Measurements from ENCODE around the gene ADPRH.
"Not testable (repeated sequence)": the region's sequence is repeated elsewhere in the genome, so short reads cannot be mapped to it uniquely, and the experiment has no call there.

Gene ADPRH

GRCh38 chr3:119579366-119580066 is at the start of gene ADPRH:
ADPRH (plus strand) TSS chr3:119579492; CDS start chr3:119582170, 2,678 bp downstream.
- peak; percentile 96 for DNase-seq

- DNase-seq = no peak
These were observed 49.4 kb upstream of the ADPRH start for GRCh38 chr3:119529883-119530282.

GRCh38 chr3:119530456-119530855 is 48.8 kb upstream of the ADPRH start:
- DNase-seq = no peak

DNA sequence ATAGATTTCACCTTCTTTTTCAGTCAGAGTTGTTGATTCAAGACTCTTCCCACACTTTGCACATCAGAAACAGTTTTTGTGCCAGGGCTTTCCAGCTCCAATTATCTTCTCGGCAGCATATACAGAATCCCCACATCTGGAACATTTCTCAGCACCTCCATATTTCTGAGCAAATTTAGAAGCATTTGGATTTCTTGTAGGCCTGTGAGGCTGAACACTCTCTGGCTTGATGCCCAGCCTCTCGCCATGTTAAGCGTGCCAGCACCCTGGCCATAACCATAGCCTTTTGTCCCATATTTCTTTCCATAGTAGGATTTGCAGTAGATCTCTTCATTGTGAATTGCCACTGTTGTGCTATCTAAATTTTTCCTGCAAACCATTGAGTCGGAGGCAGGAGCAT is 48.1 kb upstream of the ADPRH start:
- DNase-seq = no peak

DNA sequence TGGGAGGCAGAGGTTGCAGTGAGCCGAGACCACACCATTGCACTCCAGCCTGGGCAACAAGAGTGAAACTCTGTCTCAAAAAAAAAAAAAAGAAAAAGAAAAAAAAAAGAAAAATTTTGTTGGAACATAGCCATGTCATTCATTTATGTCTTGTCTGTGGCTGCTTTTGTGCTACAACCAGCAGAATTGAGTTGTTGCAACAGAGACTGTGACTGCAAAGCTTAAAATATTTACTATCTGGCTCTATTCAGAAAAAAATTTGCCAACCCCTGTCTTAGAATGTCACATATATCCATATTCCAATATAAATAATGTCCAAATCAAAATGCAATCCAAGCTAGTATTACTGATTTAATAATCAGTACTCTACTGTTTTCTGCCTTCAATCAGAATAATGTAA is 45.0 kb upstream of the ADPRH start:
- DNase-seq = no peak

GRCh38 chr3:119536757-119537156 is 42.5 kb upstream of the ADPRH start:
- DNase-seq = no peak

GRCh38 chr3:119538772-119539171 is 40.5 kb upstream of the ADPRH start:
- no peak for DNase-seq

DNA sequence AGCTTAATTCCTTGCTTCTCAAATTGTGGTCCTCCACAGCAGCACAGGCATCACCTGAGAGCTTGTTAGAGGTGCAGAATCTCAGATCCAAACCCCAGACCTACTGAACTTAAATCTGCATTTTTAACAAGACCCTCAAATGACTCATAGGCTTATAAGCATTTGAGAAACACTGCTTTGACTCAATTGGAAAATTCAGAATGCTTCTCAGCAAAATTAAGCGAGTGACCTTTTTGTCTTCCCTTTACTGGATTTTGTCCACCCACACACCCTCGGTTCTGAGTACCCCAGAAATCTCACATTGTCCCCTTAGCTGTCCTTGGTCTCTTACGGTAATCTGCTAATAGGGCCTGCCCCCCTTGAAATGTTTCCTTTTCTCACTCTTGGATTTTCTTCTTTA is 37.7 kb upstream of the ADPRH start:
- DNase-seq = no peak

DNA sequence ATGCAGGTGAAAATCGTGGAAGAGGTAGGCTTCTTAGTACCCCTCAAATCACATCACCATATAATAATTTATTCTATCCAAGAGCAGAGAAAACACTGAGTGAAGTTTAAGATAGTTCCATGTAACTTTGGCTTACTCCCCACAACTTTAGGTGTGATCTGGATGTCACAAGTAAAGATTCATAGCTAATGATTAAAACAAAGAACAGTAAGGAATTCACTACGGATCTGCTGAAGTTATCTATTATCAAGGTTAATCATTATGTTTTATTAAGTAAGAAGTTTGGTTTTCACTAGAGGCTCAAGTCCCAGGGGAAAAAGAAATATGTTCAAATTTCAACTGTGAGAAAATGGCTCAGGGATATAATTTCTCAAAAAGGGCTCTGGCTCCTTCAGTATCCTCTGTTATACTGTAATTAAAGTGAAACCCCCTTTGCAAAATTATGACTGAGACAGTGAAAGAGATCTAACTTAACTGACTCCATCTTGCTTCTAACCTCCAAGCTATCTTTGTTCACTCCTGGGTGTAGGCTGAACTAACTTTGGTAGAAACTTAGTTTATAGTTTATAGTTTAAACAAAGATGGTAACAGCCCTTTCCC is 37.0 kb upstream of the ADPRH start:
- no peak for DNase-seq

- DNase-seq = no peak
These were observed 36.1 kb upstream of the ADPRH start for GRCh38 chr3:119543147-119543546.

- peak; percentile 48 for DNase-seq
These were observed 32.1 kb upstream of the ADPRH start for GRCh38 chr3:119547227-119547626.

DNA sequence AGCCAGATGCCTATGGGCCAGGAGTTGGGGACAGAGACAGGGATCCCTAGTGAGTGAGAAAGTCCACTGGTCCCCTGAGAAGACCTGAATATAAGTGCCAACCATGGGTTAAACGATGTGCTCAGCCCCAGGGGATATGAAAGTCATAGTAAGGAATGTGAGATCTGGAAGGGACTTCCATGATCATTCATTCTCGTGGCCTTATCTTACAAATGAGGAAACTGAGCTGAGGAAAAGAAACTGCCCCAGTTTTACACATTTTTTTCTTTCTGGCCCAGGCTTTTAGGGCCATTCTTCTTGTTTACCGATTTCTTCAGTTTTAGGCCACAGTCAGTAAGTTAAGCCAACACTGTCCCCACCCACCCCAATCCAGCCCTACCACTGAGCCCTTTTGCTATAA is 31.0 kb upstream of the ADPRH start:
- DNase-seq = peak; percentile 66

- DNase-seq = peak; percentile 81
These were observed 28.9 kb upstream of the ADPRH start for GRCh38 chr3:119550192-119550910.

DNA sequence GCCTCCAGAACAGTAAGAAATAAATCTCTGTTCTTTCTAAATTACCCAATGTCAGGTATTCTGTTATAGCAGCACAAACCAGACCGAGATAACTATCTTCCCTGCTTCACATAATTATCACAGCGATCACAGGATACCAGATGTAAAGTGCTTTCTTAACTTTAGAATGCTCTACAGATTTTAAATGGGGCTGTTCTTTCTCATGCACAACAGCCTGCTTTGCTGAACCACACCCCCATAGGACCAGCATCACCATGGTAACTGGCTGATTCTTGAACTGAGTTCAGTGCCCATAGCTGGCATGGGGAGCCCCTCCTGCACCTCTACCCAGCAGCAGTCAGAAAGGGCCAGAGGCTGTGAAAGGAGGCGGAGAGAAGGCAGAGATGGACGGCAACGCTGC is 27.7 kb upstream of the ADPRH start:
- no peak for DNase-seq

GRCh38 chr3:119552928-119553327 is 26.4 kb upstream of the ADPRH start:
- DNase-seq = not testable (repeated sequence)

DNA sequence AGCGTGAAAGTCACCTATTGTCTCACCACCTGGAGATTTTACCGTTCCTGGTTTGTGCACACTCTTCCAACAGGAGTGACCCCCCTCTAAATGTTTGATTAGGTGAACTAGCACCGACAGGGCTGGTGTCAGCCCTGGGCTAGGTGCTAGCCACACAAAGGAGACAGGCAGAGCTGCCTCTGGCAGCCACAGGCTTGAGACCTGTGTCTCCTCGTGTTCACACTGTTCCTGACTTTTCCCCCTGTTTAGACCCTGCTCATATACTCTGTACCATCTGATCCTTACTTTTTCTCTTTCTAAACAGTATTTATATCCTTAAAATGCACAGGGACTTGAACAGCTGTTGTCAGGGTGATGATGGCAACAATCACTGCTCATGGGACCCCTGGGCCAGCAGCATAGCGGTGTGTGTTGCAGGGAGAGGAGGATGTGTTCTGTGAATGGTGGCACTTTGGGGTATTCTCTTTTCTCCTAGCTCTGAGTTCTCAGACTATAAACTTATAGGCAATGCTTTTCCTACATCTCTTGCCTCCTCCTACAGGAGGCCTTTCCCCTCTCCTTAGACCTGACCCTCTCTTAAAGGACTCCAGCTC is 25.4 kb upstream of the ADPRH start:
- no peak for DNase-seq

DNA sequence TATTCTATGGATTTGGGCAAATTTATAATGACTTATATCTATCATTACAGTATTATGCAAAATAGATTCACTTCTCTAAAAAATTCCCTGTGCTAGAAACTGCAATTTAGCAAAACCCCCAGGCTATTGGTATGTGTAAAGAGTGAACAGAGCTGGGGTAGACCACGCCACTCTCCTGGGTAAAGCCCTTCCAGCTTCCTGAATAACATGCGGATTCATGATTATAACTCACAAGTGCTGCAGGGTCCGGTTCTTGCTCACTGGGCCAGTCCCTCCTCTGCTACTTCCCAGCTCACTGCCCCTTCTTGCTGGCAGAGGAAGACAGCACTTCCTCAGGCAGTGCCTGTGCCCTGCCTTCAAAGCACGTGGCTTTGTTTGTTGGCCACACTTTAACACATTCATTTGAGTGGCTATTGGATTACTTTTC is 24.0 kb upstream of the ADPRH start:
- peak; percentile 97 for DNase-seq

DNA sequence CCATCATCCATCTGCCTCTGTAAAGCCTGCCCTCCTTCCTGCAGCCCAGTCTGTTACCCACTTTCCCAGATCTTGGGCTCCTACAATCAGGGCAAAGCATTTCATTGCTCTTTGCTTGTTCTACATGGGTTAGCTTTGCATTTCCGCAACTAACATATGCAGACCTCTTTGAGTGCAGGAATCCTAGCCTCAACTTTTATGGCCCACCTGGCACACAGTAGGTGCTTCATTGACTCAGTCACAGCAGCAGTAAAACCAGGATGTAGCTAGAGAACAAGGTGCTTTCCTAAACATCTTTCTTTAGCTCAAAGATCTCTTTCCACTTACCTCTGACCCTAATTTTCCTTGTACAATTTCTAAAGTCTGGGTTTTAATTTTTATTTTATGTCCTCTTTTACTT is 23.4 kb upstream of the ADPRH start:
- DNase-seq = no peak

- DNase-seq = no peak
These were observed 22.0 kb upstream of the ADPRH start for GRCh38 chr3:119557192-119557876.

GRCh38 chr3:119557877-119558269 is 21.4 kb upstream of the ADPRH start:
- DNase-seq = no peak

GRCh38 chr3:119558626-119559317 is 20.5 kb upstream of the ADPRH start:
- DNase-seq = peak; percentile 73

- DNase-seq = peak; percentile 92
These were observed 19.8 kb upstream of the ADPRH start, which contains the start of gene CD80 for GRCh38 chr3:119559441-119559963. CD80 (minus strand) TSS chr3:119559614; CDS start chr3:119557728, 1,886 bp downstream.

Measured in suppressor macrophage treated with lipopolysaccharide for 4 hours (primary cell).